Lower leg skin (tissue), 3 donors: ENCODE results near the gene PDCD11.

Experiments
- POLR2A ChIP-seq, 2 donors: fragments of 450-650 bp; IDR thresholded peaks; one replicate each; pipeline ENCODE4 v1.6.1; 2016 to 2017; ENCODE audit warnings: antibody characterized with exemption in 2 of 2, mild to moderate bottlenecking in 1 of 2, moderate library complexity in 1 of 2
- TF ChIP-seq, protein P1 (sequence below), 3 donors: fragments of 450-650 bp; IDR thresholded peaks; one replicate each; pipeline ENCODE4 v1.5.1; 2016; ENCODE audit warnings: antibody characterized with exemption in 3 of 3, mild to moderate bottlenecking in 3 of 3, moderate library complexity in 2 of 3

DNA sequence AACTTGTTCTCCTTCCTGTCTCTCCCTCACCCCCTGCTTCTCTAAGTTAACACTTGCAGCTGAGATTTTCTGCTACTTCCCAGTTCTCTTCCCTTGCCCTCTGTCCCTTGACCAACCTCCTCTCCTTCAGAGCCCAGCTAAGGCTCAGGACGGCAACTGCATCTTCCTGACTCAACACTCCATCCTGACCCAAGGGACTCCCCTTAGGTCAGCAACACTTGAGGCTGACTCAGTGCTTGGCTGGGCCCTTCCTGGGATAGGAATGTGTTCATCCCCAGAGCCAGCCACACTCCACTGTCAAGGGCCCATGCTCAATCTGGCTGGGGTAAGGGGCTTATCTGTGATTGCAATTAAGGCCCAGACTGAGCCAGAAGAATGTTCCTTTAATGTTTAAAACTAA, 52.3 kb downstream of the PDCD11 start:
- no peak for TF ChIP-seq POLR2A (IDR thresholded peaks at IDR 0.05)
- TF ChIP-seq, protein P1, sequence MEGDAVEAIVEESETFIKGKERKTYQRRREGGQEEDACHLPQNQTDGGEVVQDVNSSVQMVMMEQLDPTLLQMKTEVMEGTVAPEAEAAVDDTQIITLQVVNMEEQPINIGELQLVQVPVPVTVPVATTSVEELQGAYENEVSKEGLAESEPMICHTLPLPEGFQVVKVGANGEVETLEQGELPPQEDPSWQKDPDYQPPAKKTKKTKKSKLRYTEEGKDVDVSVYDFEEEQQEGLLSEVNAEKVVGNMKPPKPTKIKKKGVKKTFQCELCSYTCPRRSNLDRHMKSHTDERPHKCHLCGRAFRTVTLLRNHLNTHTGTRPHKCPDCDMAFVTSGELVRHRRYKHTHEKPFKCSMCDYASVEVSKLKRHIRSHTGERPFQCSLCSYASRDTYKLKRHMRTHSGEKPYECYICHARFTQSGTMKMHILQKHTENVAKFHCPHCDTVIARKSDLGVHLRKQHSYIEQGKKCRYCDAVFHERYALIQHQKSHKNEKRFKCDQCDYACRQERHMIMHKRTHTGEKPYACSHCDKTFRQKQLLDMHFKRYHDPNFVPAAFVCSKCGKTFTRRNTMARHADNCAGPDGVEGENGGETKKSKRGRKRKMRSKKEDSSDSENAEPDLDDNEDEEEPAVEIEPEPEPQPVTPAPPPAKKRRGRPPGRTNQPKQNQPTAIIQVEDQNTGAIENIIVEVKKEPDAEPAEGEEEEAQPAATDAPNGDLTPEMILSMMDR (IDR thresholded peaks at IDR 0.05) = no peak
